ENCODE data around the gene SLC6A2.

Gene SLC6A2

GRCh38 chr16:55671206-55671973, 15.6 kb downstream of the SLC6A2 start:
- TF ChIP-seq CTCF (IDR thresholded peaks at IDR 0.05; ENCODE audit: borderline replicate concordance, insufficient read depth, low read depth, low read length) = no peak
- no peak overlapping the region for H3K4me3 ChIP-seq (ENCODE audit: low read depth, low read length)

- no peak for TF ChIP-seq CTCF (IDR thresholded peaks at IDR 0.05; ENCODE audit: borderline replicate concordance, insufficient read depth, low read depth, low read length)
- no peak overlapping the region for H3K4me3 ChIP-seq (ENCODE audit: low read depth, low read length)
Observed at GRCh38 chr16:55671974-55672280, 16.1 kb downstream of the SLC6A2 start.

- no peak overlapping the region for H3K4me3 ChIP-seq (ENCODE audit: low read depth, low read length)
- no peak for TF ChIP-seq CTCF (IDR thresholded peaks at IDR 0.05; ENCODE audit: borderline replicate concordance, insufficient read depth, low read depth, low read length)
Observed at GRCh38 chr16:55672471-55672870, 16.7 kb downstream of the SLC6A2 start.

DNA sequence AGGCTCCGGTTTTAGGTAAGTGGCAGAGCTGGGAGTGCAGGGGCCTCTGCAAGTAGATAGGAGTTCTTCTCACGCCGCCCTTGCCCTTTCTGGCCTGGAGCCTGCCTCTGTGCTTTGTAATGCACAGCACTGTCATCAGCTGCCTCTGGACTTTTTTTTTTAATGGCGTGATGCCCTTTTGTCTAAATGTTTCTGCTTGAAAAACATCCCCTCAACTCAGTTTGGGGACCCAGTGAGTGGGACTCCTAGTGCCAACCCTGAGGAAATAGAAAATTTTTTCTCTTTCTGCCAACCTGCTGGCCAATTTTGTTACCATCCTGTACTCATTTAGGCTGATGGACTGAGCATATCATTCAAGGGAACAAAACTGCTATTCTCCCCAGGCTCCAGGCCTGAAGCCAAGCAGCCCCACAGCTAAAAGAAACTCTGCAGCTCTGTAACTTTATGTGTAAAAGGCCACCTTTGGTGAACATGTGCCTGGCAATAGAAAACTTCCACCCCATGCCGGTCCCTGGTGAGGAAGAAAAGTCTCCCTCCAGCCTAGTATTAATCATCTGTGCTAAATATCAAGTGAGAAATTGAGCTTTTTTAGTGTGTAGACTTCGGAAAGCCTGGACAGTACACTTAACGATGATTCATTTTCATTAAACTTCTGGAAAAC, 22.5 kb downstream of the SLC6A2 start:
- H3K4me3 ChIP-seq (ENCODE audit: low read depth, low read length) = no peak overlapping the region
- TF ChIP-seq CTCF (IDR thresholded peaks at IDR 0.05; ENCODE audit: borderline replicate concordance, insufficient read depth, low read depth, low read length) = no peak

DNA sequence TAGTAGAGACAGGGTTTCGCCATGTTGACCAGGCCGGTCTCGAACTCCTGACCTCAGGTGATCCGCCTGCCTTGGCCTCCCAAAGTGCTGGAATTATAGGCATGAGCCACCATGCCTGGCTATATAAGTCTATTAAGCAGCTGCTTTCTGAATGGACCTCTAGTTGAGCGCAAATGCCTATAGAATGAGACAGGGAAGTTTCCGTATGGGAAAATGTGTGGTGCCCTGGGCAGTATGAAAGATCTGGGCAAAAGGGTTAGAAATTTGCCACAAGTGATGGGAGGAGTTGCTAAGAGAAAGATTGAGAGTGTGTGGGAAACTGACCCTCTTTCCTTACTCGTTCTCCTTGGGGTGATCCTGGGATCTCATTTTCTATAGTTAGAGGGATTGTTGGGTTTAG, 26.3 kb downstream of the SLC6A2 start:
- TF ChIP-seq CTCF (IDR thresholded peaks at IDR 0.05; ENCODE audit: borderline replicate concordance, insufficient read depth, low read depth, low read length) = no peak
- H3K4me3 ChIP-seq (ENCODE audit: low read depth, low read length) = no peak overlapping the region

GRCh38 chr16:55685973-55686372, 30.2 kb downstream of the SLC6A2 start:
- no peak for TF ChIP-seq CTCF (IDR thresholded peaks at IDR 0.05; ENCODE audit: borderline replicate concordance, insufficient read depth, low read depth, low read length)
- H3K4me3 ChIP-seq (ENCODE audit: low read depth, low read length) = no peak overlapping the region

- no peak for TF ChIP-seq CTCF (IDR thresholded peaks at IDR 0.05; ENCODE audit: borderline replicate concordance, insufficient read depth, low read depth, low read length)
- H3K4me3 ChIP-seq (ENCODE audit: low read depth, low read length) = no peak overlapping the region
Observed at GRCh38 chr16:55686671-55687070, 30.9 kb downstream of the SLC6A2 start.
